GM18861 (cell line): Measurements from ENCODE around the gene RPE65.
A peak's percentile ranks its signal among the peaks of the same experiment; 100 is the strongest.
"Not testable (repeated sequence)": the region's sequence is repeated elsewhere in the genome, so short reads cannot be mapped to it uniquely, and the experiment has no call there.

Experiments used
- ATAC-seq: cut with Tn5 transposase; IDR thresholded peaks from one replicate; pipeline ENCODE4 v1.9.1; 2021; ENCODE audit not compliant: unreplicated experiment

Gene RPE65

DNA sequence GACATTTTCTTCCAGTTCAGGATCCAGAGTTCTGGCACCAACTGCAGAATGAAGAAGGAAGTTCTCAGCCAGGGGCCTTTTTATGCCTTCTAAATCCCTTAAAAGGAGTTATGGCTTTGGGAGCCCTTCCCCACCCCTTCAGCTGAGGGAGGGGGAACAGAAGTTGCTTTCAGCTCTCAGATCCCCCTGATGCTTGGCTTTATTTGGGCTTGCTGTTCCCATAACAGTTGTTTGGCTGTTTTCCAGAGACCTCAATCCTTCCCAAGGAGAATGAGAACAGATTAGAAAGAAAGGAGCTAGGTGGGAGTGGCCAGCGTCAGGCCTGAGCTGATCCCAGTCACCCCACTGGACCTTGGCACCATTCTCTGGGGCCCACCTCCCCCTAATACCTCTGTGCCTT, at the start of gene RPE65:
TSS of gene RPE65 (minus strand) at position 54 of the 400 bp plus-strand sequence. CDS start at position 5, 49 bp downstream.
- no peak for ATAC-seq

GRCh38 chr1:68497358-68497698, 47.6 kb upstream of the RPE65 start:
- ATAC-seq, result no peak

DNA sequence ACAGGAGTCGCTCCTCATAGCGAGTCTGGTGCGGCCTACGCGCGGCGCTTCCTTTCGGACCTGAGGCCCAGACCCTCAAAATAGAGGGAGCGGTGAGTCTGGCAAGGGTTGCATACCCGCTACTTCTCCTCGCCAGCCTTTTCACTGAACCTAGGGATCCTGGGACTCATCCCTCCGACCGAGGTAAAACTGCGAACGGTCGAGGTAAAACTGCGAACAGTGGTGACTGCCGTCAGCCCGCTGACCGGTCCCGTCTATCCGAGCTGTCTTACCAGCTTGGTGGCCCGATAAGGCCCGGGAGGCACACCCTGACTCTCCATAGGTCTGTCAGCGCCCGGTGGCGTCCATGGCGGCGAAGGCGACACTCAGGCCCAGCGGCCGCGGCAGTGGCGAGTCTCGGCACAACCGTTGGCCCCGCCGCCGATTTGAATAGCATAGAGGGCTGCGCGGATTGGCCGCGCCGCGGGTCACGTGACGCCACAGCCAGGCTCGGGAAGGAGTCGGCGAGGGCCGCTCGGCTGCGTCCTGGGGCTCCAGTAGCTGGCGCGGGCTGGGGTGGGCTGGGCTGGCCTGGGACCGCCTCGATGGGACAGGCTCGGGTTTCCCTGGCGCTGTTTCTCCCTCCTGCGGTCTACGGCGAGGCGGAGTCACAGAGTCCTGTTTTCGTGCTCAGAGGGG, 47.1 kb upstream of the RPE65 start, which contains the start of gene DEPDC1:
TSS of gene DEPDC1 (minus strand) at position 403 of the 678 bp plus-strand sequence. CDS start at position 320, 83 bp downstream.
- ATAC-seq, result peak; percentile 94

GRCh38 chr1:68495968-68496679, 46.4 kb upstream of the RPE65 start:
- no peak for ATAC-seq

DNA sequence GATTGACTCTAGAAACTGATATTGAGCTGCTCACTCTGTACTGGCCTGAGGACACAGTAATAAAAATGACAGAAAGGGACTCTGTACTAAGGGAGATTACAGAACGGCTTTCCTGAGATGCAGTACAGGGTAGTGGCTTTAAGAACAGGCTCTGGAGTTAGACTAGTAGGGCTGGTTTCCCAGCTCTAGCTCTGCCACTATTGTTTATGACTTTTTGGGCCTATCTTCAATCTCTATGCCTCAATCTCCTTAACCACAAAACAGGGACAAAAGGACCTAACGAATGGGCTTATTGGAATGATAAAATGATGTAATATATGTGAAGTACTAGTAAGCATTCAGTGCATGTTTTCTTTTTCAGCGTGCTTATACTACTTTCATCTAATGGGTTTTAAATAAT, 45.8 kb upstream of the RPE65 start:
- ATAC-seq, result no peak

- no peak for ATAC-seq
Observed at GRCh38 chr1:68493193-68493592, 43.4 kb upstream of the RPE65 start.

DNA sequence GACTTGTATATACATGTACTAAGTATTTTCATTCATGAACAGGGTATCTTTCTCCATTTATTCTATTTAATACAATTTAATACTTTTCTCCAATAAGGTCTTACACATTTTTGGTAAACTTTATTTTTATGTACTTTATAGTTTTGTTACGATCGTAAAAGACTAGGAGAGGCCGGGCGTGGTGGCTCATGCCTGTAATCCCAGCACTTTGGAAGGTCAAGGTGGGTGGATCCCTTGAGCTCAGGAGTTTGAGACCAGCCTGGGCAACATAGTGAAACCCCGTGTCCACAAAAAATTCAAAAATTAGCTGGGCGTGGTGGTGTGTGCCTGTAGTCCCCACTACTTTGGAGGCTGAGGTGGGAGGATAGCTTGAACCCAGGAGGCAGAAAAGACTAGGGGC, 42.5 kb upstream of the RPE65 start:
- ATAC-seq, result not testable (repeated sequence)

- no peak for ATAC-seq
Observed at GRCh38 chr1:68490046-68490651, 40.4 kb upstream of the RPE65 start.

DNA sequence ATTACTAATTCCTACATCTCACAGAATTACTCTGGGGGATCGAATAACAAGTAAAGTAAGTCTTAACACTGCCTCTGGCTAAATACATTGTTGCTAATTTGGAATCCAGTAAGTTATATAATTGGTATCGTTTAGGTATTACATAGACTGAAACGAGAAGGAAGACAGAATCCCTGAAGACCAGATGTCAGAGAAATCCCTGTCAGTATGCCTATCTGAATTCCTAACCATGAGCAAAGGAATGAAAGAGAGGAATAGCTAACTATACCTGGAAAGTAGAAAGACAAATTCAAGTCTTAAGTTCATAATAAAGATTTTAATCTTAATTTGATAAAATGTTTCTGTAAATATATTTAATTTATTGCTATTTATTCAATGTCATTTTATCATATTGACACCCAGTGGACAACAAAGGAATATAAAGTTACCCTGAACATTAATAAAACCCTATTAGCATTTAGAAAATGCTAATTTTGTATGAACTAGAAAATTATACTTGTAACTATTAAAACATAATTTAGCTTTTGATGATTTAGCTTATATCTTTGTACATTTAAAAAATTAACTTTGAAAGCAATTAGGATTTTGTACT, 35.8 kb upstream of the RPE65 start:
- no peak for ATAC-seq

DNA sequence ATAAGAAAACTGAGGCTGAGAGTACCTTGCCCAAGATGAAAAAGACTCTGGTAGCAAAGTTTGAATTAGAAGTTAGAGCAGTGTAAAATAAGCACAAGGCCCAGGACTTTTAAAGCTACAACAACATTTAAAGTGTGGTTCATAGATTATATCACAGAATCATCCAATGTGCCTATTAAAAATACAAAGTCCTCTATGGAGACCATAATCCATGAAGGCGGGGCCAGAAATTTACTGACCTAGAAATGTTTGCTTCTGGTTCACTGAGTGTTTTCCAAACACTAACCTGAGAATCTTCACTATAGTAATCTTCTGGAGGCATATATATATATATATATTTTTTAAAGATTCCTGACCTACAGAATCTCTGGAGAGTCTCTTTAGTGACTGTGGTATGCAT, 34.9 kb upstream of the RPE65 start:
- ATAC-seq, result no peak

DNA sequence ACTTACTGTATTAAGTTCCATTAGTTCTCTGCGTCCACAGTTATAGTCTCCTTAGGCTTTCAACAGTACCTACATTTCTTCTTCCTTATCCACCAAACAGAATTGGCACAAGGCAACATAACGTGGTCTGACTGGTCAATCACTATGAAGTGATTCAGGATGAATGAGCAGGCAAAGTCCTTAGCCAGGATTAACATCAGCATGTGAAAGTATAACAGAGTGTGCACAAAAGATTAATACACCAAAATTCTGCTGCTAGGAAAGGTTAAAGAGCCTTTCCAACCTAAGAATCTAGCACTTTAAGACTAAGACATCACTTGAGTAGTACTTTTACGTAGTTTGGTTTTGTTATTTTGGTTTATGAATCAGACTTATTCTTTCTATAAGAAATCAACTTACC, 31.3 kb upstream of the RPE65 start:
- ATAC-seq, result no peak

DNA sequence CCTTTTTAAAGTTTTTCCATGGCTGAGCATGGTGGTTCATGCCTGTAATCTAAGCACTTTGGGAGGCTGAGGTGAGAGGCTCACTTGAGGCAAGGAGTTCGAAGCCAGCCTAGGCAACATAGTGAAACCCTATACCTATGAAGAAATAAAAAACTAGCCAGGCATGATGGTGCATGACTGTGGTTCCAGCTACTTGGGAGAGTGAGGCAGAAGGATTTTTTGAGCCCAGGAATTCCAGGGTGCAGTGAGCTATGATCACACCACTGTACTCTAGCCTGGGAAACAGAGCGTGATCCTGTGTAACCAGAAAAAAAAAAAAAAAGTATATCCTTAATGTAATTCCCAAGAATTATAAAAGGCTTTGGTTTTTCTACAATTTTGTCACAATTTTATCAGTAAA, 29.7 kb upstream of the RPE65 start:
- no peak for ATAC-seq

DNA sequence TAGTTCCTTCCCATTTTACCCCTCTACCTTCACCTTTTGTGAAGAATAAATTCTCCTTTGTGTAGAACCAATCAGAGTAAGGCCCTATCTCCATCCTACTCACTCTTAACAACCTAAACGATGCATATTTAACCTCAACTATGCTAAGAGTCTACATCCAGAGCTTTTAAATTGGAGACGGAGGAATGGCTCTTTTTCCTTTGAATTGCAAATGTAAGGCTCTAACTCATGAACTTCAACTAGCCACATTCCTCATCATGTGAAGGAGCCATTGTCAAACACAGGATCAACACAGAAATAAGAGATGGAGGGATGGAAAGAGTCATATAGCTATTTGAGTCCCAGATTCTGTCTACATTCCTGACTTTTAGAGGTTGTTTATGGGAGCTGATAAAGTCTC, 28.9 kb upstream of the RPE65 start:
- no peak for ATAC-seq

GRCh38 chr1:68476626-68477025, 26.9 kb upstream of the RPE65 start:
- ATAC-seq, result not testable (repeated sequence)

DNA sequence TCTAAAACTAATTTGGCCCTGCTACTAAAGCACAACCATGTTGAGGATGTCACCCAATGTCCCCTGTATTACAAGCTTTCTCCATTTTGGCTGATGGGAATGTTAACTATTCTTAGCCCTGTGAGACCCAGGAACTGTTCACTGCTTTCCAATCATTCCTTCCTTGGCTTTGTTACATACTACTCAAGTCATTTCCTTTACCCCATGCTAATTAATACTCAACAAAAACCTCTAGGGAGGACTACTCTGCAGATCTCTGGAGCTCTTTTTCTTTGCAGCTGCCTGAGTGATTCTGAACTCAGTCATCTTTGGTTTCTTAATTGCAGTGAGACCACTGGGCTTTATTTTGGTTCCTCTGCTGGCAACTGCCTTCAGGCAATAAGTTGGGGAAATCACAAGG, 23.3 kb upstream of the RPE65 start:
- no peak for ATAC-seq

DNA sequence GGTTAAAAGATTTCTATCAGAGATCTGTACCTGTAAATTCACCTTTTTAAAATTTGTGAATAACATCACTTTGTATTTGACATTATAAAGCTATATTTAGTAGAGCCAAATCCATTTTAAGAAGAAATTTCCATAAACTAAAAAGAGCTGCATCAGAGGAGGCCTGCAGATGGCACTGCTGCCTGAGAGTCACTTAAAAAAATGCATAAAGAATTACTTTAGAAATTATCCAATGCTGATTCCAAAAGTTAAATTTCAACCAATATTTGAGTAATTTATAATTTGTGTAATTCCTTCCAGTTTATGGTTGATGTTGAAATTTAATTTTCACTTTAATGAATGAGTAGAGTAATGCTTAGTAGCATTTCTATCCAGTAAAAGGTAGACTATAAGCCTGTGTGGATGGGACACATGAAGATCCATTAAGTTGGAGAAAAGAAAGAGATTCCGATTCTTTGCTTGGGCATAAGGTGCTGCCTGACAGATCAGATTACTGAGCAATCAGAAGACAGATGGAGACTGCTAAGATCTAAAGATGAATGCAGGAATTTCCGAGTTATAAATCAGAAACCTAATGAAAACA, 20.7 kb upstream of the RPE65 start:
- ATAC-seq, result no peak

DNA sequence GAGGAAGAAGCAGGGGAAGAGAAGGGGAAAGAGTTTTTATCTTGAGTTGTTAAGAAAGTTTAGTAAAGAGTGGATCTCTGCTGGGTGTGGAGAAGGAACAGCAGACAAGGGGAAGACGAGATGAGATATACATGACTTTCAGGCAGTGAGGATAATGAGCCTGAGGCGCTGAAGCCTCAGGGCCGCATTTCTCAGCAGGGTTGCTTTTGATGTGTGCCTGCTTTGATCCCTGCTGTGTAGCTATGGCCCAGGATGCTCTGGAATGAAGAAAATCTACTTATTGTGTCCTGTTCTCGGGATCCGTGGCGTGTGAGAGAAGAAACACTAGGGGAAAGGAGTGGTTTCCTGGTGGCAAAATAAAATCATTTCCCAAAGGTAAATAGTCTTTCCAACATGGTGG, 15.1 kb upstream of the RPE65 start:
- ATAC-seq, result no peak

DNA sequence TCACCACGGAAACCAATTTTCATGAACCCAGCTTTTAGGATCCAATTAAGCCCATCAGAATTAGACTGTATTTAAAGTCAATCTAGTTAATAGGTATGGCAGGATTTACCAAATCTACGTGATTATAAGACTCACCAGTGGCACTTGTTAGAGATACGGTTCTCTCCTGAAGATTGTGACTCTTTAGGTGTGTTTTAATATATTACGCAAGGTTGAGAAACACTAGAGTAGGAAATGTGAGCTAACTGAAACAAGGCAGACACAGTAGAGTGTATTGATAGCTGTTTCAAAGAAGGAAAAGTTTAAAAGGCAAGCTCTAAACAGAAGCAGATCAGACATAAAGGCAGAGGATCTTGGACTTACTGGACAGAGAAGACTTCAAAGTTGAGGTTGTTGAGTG, 11.2 kb upstream of the RPE65 start:
- no peak for ATAC-seq

GRCh38 chr1:68459796-68460195, 10.0 kb upstream of the RPE65 start:
- ATAC-seq, result no peak

DNA sequence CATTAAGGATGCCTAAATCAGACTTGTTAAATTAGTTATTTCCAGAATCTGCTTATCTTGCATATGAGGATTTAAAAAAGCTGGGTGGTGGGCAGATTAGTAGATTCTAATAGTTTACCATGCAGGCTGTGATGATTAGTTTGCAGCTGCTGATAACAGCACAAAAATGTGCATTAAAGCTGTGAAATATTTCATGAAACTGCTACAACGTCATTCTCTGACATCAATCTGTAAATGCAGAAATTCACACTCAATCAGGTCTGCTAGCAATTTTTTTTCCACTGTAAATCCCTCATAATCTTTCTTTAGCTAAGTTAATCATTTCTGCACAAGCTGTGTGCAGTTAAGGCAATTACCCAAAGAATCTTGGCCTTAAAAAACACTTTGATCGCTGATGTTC, 9.3 kb upstream of the RPE65 start:
- no peak for ATAC-seq

DNA sequence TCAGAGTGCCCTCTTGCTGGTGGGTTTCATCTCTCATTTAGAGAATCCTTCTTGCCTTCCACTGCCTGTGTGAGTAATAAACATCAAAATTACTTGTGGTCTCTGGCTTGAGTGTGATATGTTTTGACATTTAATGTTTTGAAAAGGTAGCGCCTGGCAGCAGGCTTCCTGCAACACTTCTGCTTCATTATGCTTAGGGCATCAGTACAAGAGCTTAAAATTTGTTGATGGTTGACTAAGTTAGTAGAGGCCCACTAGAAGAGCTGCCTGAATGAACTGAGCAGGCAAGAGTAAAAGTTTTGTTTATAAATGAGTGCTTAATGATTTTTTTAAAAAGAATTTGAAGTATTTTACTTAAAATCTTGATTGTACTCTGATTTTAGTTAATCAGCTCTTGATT, 6.4 kb upstream of the RPE65 start:
- ATAC-seq, result no peak

- ATAC-seq, result no peak
Observed at GRCh38 chr1:68454534-68454933, 4.8 kb upstream of the RPE65 start.
